Right atrium auricular region (tissue), 2 donors: ENCODE results near the gene COPS7A. TPM values are rescaled to one million over a fixed set of nuclear protein-coding genes. Genes with fewer than 3 reads are reported as not detected.

Experiments used
- DNase-seq: peaks from one replicate; pipeline ENCODE4 v3.0.0-alpha.2; 2019; ENCODE audit warnings: low spot score
- H3K27ac ChIP-seq, 2 donors: fragments of 200-600 bp; sonication (generic); 1 replicate in 1 of 2; 2 replicates in 1 of 2; pipeline ENCODE4 v1.5.1; 2016 to 2019
- H3K27me3 ChIP-seq, 2 donors: fragments of 200-600 bp; sonication (generic); one replicate each; pipeline versions ENCODE4 v1.5.1 to v1.6.0; 2017 to 2019
- H3K36me3 ChIP-seq: fragments of 200-600 bp; sonication (generic); one replicate; pipeline ENCODE4 v1.5.1; 2016
- H3K4me1 ChIP-seq, 2 donors: fragments of 200-600 bp; sonication (generic); one replicate each; pipeline versions ENCODE4 v1.5.1 to v1.6.0; 2017 to 2019
- H3K4me3 ChIP-seq, 2 donors: fragments of 200-600 bp; sonication (generic); 1 replicate in 1 of 2; 2 replicates in 1 of 2; pipeline ENCODE4 v1.5.1; 2017 to 2019; ENCODE audit warnings: mild to moderate bottlenecking in 1 of 2, moderate library complexity in 1 of 2
- H3K9me3 ChIP-seq, 2 donors: fragments of 200-600 bp; sonication (generic); one replicate each; pipeline ENCODE4 v1.5.1; 2019
- total RNA-seq, 2 donors: library from RNA; depleted of rRNA; stranded (reverse); fragments of >200 nt; gene quantifications; one replicate each; pipeline ENCODE4 v1.1.0, GENCODE V29; 2016
- TF ChIP-seq, protein P1 (sequence below), 2 donors: fragments of 200-600 bp; sonication (generic); IDR thresholded peaks; one replicate each; pipeline ENCODE4 v1.5.1; 2019; ENCODE audit warnings: antibody characterized with exemption in 2 of 2

COPS7A gene
- total RNA-seq, 2 donors from 2014 or later, result 72.7 to 73.6 TPM

DNA sequence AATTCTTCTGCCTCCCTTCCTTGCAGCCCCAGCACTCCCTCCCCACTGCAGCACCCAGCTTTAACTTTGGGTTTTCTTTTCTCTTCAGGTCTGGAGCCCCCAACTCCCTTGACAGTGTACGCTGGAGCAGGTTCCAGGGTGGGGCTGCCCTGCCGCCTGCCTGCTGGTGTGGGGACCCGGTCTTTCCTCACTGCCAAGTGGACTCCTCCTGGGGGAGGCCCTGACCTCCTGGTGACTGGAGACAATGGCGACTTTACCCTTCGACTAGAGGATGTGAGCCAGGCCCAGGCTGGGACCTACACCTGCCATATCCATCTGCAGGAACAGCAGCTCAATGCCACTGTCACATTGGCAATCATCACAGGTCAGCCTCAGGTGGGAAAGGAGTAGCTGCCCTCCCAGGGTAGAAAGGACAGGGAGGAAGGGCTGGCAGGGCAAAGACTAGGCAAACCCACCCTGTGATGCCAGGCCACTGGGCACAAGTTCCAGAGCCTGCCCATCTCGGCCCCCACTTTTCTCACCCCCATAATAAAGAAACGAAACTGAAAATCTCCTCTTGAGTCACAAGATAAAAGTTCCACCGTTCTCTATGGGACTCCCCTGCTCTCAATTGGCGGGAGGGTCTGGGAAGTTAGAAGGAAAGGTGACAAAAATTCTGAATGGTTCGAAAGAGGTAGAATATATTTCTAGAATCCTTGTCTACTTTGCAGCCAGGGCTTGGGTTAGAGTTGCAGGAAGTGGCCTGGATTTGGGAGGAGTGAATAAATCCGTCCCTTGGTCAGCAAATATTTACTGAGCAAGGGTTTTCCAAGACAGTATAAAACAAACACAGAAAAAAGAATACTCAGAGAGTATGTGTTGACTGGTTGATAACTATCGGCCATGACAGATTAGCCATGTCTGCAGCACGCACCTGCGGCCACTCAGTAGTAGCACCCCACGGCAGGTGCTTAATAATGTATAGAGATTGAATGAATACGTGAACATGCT, 51.6 kb downstream of the COPS7A start:
- no peak overlapping the region for H3K27ac ChIP-seq
- no peak overlapping the region for H3K4me3 ChIP-seq
- H3K27me3 ChIP-seq, result no peaks in the 10 kb centered on the region
- no peak for DNase-seq
- H3K4me1 ChIP-seq, result peaks cover 0 to 37% of the 10 kb centered on the region in 2 donors
- H3K36me3 ChIP-seq, result no peaks in the 10 kb centered on the region
- TF ChIP-seq, protein P1, sequence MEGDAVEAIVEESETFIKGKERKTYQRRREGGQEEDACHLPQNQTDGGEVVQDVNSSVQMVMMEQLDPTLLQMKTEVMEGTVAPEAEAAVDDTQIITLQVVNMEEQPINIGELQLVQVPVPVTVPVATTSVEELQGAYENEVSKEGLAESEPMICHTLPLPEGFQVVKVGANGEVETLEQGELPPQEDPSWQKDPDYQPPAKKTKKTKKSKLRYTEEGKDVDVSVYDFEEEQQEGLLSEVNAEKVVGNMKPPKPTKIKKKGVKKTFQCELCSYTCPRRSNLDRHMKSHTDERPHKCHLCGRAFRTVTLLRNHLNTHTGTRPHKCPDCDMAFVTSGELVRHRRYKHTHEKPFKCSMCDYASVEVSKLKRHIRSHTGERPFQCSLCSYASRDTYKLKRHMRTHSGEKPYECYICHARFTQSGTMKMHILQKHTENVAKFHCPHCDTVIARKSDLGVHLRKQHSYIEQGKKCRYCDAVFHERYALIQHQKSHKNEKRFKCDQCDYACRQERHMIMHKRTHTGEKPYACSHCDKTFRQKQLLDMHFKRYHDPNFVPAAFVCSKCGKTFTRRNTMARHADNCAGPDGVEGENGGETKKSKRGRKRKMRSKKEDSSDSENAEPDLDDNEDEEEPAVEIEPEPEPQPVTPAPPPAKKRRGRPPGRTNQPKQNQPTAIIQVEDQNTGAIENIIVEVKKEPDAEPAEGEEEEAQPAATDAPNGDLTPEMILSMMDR (IDR thresholded peaks at IDR 0.05), result no peak
- no peaks in the 10 kb centered on the region for H3K9me3 ChIP-seq

DNA sequence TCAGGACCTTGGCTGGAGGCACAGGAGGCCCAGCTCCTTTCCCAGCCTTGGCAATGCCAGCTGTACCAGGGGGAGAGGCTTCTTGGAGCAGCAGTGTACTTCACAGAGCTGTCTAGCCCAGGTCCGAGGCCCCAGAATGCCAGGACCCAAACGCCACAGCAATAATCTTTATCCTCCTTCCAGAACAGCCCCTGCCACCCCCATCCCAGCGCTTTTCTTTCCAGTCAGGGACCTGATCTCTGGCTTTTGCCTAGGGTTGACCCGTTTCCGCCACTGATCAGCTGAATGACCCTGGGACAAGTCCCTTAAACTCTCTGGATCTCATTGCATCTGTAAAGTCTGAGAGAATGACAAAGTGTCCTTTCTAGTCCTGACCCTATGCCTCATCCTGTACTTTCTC, 53.5 kb downstream of the COPS7A start:
- H3K9me3 ChIP-seq, result no peaks in the 10 kb centered on the region
- DNase-seq, result no peak
- H3K27me3 ChIP-seq, result no peaks in the 10 kb centered on the region
- no peak overlapping the region for H3K27ac ChIP-seq
- H3K4me1 ChIP-seq, result peaks cover 0 to 28% of the 10 kb centered on the region in 2 donors
- TF ChIP-seq, protein P1 (IDR thresholded peaks at IDR 0.05), result no peak
- H3K4me3 ChIP-seq, result no peak overlapping the region
- H3K36me3 ChIP-seq, result no peaks in the 10 kb centered on the region

DNA sequence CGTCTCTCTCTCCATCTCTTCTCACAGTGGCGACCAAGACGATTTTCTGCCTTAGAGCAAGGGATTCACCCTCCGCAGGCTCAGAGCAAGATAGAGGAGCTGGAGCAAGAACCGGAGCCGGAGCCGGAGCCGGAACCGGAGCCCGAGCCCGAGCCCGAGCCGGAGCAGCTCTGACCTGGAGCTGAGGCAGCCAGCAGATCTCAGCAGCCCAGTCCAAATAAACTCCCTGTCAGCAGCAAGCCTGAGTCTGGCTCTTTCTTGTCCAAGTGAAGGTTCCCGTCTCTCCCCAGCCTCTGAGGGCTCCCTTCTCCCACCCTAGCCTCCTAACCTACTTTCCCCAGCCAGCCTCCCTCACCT, 54.3 kb downstream of the COPS7A start:
- DNase-seq, result no peak
- TF ChIP-seq, protein P1 (IDR thresholded peaks at IDR 0.05), result no peak

DNA sequence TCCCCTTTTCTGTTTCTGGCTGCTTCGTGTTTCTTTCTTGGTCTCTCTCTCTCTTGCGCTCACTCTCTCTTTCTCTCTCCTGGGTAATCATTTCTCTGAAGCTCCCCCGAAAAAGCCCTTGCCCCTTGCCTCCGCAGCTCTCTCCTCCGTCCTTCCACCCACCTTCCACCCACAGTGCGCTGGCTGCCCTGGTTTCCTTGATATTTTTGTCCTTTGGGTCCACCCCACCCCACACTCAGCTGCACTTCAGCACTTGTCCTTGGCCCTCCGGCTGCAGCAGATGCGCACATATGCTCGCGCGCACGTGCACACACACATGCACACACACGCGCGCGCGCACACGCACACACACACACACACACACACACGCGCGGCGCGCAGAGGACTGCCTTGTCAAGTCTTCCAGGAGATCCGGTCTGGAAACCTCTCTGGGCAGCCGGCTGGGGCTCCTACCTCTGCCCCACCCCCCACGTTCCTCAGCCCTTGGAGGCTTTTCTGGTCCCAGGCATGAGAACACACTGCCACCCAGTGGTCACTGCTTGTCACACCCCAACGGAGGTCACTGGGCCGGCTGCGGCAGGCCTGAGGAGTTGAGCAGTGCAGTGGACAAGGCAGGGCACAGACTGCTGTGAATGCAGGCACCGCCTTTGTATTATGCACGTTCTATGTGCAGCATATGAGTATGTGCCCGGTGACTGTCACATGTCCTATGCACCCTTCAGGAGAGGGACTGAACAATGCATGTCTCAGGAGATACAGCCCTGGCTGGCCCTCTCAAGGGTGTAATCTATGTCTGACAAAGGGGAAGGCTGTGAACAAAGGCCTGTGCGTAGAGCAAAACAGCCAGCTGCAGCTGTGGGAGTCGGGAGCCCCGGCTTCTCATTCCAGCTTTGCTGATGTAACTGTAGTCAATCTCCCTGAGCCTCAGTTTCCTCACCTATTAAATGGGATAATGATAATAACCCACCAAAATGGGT, 55.0 kb downstream of the COPS7A start:
- TF ChIP-seq, protein P1 (IDR thresholded peaks at IDR 0.05), result peak; percentile 89 to 97
- H3K9me3 ChIP-seq, result no peaks in the 10 kb centered on the region
- H3K27ac ChIP-seq, result peak overlapping the region; percentile 54 to 69
- DNase-seq, result peak; percentile 96
- peak overlapping the region; percentile 12 to 47 for H3K4me3 ChIP-seq
- peaks cover 0 to 18% of the 10 kb centered on the region in 2 donors for H3K4me1 ChIP-seq
- H3K36me3 ChIP-seq, result no peaks in the 10 kb centered on the region
- no peaks in the 10 kb centered on the region for H3K27me3 ChIP-seq

More for the DNA sequence above, 54.3 kb downstream of the COPS7A start:
- Histone ChIP-seq H3K27ac (peak overlapping the region; percentile 54 to 69), H3K4me1 (peaks cover 0 to 23% of the 10 kb centered on the region in 2 donors), H3K27me3 (no peaks in the 10 kb centered on the region), H3K36me3 (no peaks in the 10 kb centered on the region), H3K4me3 (peak overlapping the region in 1 of 2 donors; percentile 47), H3K9me3 (no peaks in the 10 kb centered on the region)

DNA sequence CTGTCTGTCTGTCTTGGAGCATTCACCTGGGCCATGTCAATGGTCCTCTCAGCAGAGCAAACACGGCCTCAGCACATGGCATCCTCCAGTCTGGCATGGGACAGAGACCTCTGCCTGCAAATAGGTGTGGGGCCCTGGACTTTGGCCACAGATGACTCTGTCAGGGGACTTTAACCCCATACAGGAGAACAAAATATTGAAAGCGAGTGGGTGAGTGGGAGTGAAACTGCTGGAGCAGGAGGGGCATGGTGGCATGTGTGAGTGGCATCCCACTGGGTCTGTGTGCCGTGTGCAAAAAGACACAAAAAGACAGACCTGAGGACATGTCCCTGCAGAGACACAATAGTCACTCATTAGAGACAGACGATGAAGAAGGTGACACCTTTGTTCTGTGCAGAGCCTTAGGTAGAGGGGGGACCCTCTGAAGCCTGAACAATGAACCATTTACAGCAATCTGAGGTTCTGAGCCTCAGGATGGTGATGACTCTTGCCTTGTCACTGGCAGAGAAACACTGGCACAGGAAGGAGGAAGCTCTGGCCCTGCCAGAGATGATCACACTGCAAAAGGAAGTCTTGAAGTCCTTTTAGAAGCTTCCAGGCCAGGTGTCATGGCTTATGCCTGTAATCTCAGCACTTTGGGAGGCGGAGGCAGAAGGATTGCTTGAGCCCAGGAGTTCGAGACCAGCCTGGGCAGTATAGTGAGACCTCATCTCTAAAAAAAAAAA, 56.0 kb downstream of the COPS7A start:
- DNase-seq, result no peak
- Histone ChIP-seq H3K27ac (no peak overlapping the region), H3K4me3 (no peak overlapping the region), H3K36me3 (no peaks in the 10 kb centered on the region), H3K4me1 (peaks cover 0 to 15% of the 10 kb centered on the region in 2 donors), H3K9me3 (no peaks in the 10 kb centered on the region), H3K27me3 (no peaks in the 10 kb centered on the region)
- TF ChIP-seq, protein P1 (IDR thresholded peaks at IDR 0.05), result no peak
